Measurements from ENCODE around the gene POLR2F.

POLR2F gene

GRCh38 chr22:37982938-37983859 is 29.7 kb downstream of the POLR2F start:
- DNase-seq = no peak

- DNase-seq = no peak
Observed at GRCh38 chr22:37983860-37984791, 30.6 kb downstream of the POLR2F start, which contains the start of gene SOX10. Gene SOX10, minus strand, starts transcription at chr22:37984555. Its CDS starts 771 bp downstream, at chr22:37983784.

- DNase-seq = no peak
Observed at GRCh38 chr22:37985050-37985585, 31.6 kb downstream of the POLR2F start.

GRCh38 chr22:37985751-37986281 is 32.3 kb downstream of the POLR2F start:
- DNase-seq = no peak

GRCh38 chr22:37986371-37986770 is 32.9 kb downstream of the POLR2F start:
- DNase-seq = no peak

GRCh38 chr22:37989146-37990045 is 35.9 kb downstream of the POLR2F start:
- DNase-seq = no peak

- no peak for DNase-seq
Observed at GRCh38 chr22:37990301-37990700, 36.8 kb downstream of the POLR2F start.

GRCh38 chr22:37990862-37991261 is 37.4 kb downstream of the POLR2F start:
- DNase-seq = no peak

- DNase-seq = no peak
Observed at GRCh38 chr22:37991731-37992442, 38.4 kb downstream of the POLR2F start.

- no peak for DNase-seq
Observed at GRCh38 chr22:37994049-37994448, 40.5 kb downstream of the POLR2F start.

- no peak for DNase-seq
Observed at GRCh38 chr22:37994982-37995381, 41.5 kb downstream of the POLR2F start.

- DNase-seq = no peak
Observed at GRCh38 chr22:37995460-37995859, 42.0 kb downstream of the POLR2F start.

GRCh38 chr22:37996079-37996478 is 42.6 kb downstream of the POLR2F start:
- DNase-seq = no peak

GRCh38 chr22:37996515-37997246 is 43.2 kb downstream of the POLR2F start:
- no peak for DNase-seq

GRCh38 chr22:37998543-37998942 is 45.0 kb downstream of the POLR2F start:
- no peak for DNase-seq

GRCh38 chr22:37999236-37999635 is 45.7 kb downstream of the POLR2F start:
- DNase-seq = no peak

GRCh38 chr22:37999640-38000272 is 46.3 kb downstream of the POLR2F start:
- no peak for DNase-seq

GRCh38 chr22:38005943-38006342 is 52.4 kb downstream of the POLR2F start:
- no peak for DNase-seq

GRCh38 chr22:38006906-38007305 is 53.4 kb downstream of the POLR2F start:
- DNase-seq = no peak

- DNase-seq = no peak
Observed at GRCh38 chr22:38007330-38007902, 53.9 kb downstream of the POLR2F start.

Data from activated CD8-positive, alpha-beta memory T cell treated with anti-CD3 and anti-CD28 coated beads, Interleukin-2, amount 50 U/mL, for 4 hours (primary cell).